Measurements from ENCODE around the gene MSL1.

- TF ChIP-seq, protein P1, sequence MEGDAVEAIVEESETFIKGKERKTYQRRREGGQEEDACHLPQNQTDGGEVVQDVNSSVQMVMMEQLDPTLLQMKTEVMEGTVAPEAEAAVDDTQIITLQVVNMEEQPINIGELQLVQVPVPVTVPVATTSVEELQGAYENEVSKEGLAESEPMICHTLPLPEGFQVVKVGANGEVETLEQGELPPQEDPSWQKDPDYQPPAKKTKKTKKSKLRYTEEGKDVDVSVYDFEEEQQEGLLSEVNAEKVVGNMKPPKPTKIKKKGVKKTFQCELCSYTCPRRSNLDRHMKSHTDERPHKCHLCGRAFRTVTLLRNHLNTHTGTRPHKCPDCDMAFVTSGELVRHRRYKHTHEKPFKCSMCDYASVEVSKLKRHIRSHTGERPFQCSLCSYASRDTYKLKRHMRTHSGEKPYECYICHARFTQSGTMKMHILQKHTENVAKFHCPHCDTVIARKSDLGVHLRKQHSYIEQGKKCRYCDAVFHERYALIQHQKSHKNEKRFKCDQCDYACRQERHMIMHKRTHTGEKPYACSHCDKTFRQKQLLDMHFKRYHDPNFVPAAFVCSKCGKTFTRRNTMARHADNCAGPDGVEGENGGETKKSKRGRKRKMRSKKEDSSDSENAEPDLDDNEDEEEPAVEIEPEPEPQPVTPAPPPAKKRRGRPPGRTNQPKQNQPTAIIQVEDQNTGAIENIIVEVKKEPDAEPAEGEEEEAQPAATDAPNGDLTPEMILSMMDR (conservative IDR thresholded peaks at IDR 0.05 in 1 of 2, IDR thresholded peaks at IDR 0.05 in 1 of 2; ENCODE audit: extremely low read depth in 1 of 2, insufficient read depth in 1 of 2, low read depth in 1 of 2, low read length in 2 of 2), result no peak
- TF ChIP-seq EZH2 (IDR thresholded peaks at IDR 0.05; ENCODE audit: borderline replicate concordance, low read length), result no peak
Measured at GRCh38 chr17:40094874-40095273, 26.9 kb upstream of the MSL1 start.

Data from mammary epithelial cell (primary cell).